ENCODE measurements around the gene TBKBP1.
A peak's percentile ranks its signal among the peaks of the same experiment; 100 is the strongest.

Gene TBKBP1

GRCh38 chr17:47728214-47728877 lies 34.4 kb downstream of the TBKBP1 start:
- Mint-ChIP-seq H3K4me1 (ENCODE audit: low read depth in 2 of 2) (peaks cover 61 to 73% of the 10 kb centered on the region in 2 donors), H3K27me3 (no peaks in the 10 kb centered on the region), H3K36me3 (ENCODE audit: insufficient read depth) (peaks cover 11% of the 10 kb centered on the region), H3K27ac (peak overlapping the region; percentile 80 to 90), H3K9me3 (no peaks in the 10 kb centered on the region), H3K4me3 (peak overlapping the region; percentile 48 to 99)
- no peak for DNase-seq
- no peak for ATAC-seq (replicated peaks)

GRCh38 chr17:47729476-47729875 lies 35.5 kb downstream of the TBKBP1 start:
- peak overlapping the region; percentile 48 to 99 for H3K4me3 Mint-ChIP-seq
- H3K36me3 Mint-ChIP-seq (ENCODE audit: insufficient read depth): peaks cover 19% of the 10 kb centered on the region
- peak overlapping the region; percentile 80 to 91 for H3K27ac Mint-ChIP-seq
- no peak for ATAC-seq (replicated peaks)
- H3K4me1 Mint-ChIP-seq (ENCODE audit: low read depth in 2 of 2): peaks cover 63 to 73% of the 10 kb centered on the region in 2 donors
- no peaks in the 10 kb centered on the region for H3K9me3 Mint-ChIP-seq
- no peaks in the 10 kb centered on the region for H3K27me3 Mint-ChIP-seq
- no peak for DNase-seq

GRCh38 chr17:47730681-47731080 lies 36.7 kb downstream of the TBKBP1 start:
- Mint-ChIP-seq H3K9me3 (no peaks in the 10 kb centered on the region), H3K36me3 (ENCODE audit: insufficient read depth) (peaks cover 31% of the 10 kb centered on the region), H3K4me1 (ENCODE audit: low read depth in 2 of 2) (peaks cover 65 to 77% of the 10 kb centered on the region in 2 donors), H3K27ac (peak overlapping the region; percentile 91 to 98), H3K27me3 (no peaks in the 10 kb centered on the region), H3K4me3 (peak overlapping the region; percentile 99)
- ATAC-seq (replicated peaks) (no peak), DNase-seq (no peak)

GRCh38 chr17:47731396-47731795 lies 37.4 kb downstream of the TBKBP1 start:
- Mint-ChIP-seq H3K9me3 (no peaks in the 10 kb centered on the region), H3K4me1 (ENCODE audit: low read depth in 2 of 2) (peaks cover 67 to 77% of the 10 kb centered on the region in 2 donors), H3K27me3 (no peaks in the 10 kb centered on the region), H3K27ac (peak overlapping the region; percentile 91 to 98), H3K4me3 (peak overlapping the region; percentile 99), H3K36me3 (ENCODE audit: insufficient read depth) (peaks cover 38% of the 10 kb centered on the region)
- DNase-seq (no peak), ATAC-seq (replicated peaks) (no peak)

GRCh38 chr17:47732399-47733046 lies 38.6 kb downstream of the TBKBP1 start:
- Mint-ChIP-seq H3K36me3 (ENCODE audit: insufficient read depth) (peaks cover 48% of the 10 kb centered on the region), H3K27me3 (no peaks in the 10 kb centered on the region), H3K4me1 (ENCODE audit: low read depth in 2 of 2) (peaks cover 66 to 77% of the 10 kb centered on the region in 2 donors), H3K4me3 (peak overlapping the region; percentile 99), H3K27ac (peak overlapping the region; percentile 91 to 98), H3K9me3 (no peaks in the 10 kb centered on the region)
- ATAC-seq (replicated peaks) (no peak), DNase-seq (no peak)

- Mint-ChIP-seq H3K4me1 (ENCODE audit: low read depth in 2 of 2) (peaks cover 66 to 72% of the 10 kb centered on the region in 2 donors), H3K27ac (peak within 1 kb of the TSS; percentile 98), H3K4me3 (peak within 1 kb of the TSS; percentile 99), H3K27me3 (no peaks in the 10 kb centered on the region), H3K36me3 (ENCODE audit: insufficient read depth) (peaks cover 52% of the 10 kb centered on the region), H3K9me3 (no peaks in the 10 kb centered on the region)
- DNase-seq (peak; percentile 92 to 94 (median 92)), ATAC-seq (replicated peaks) (peak; percentile 80)
These were observed 39.2 kb downstream of the TBKBP1 start, which contains the start of gene TBX21 for GRCh38 chr17:47733047-47733673. TSS of gene TBX21 (plus strand) at chr17:47733236. CDS start at chr17:47733455, 219 bp downstream.

- DNase-seq (no peak), ATAC-seq (replicated peaks) (peak; percentile 1)
- Mint-ChIP-seq H3K9me3 (no peaks in the 10 kb centered on the region), H3K4me3 (peak overlapping the region; percentile 99), H3K27ac (peak overlapping the region; percentile 98), H3K27me3 (no peaks in the 10 kb centered on the region), H3K4me1 (ENCODE audit: low read depth in 2 of 2) (peaks cover 65 to 71% of the 10 kb centered on the region in 2 donors), H3K36me3 (ENCODE audit: insufficient read depth) (peaks cover 58% of the 10 kb centered on the region)
These were observed 39.9 kb downstream of the TBKBP1 start for GRCh38 chr17:47733674-47734410.

GRCh38 chr17:47735139-47735464 lies 41.1 kb downstream of the TBKBP1 start:
- DNase-seq (no peak), ATAC-seq (replicated peaks) (no peak)
- peak overlapping the region; percentile 99 for H3K4me3 Mint-ChIP-seq
- H3K9me3 Mint-ChIP-seq: no peaks in the 10 kb centered on the region
- H3K27me3 Mint-ChIP-seq: no peaks in the 10 kb centered on the region
- peaks cover 70% of the 10 kb centered on the region for H3K36me3 Mint-ChIP-seq (ENCODE audit: insufficient read depth)
- H3K27ac Mint-ChIP-seq: peak overlapping the region; percentile 98
- peaks cover 62 to 69% of the 10 kb centered on the region in 2 donors for H3K4me1 Mint-ChIP-seq (ENCODE audit: low read depth in 2 of 2)

GRCh38 chr17:47735536-47736011 lies 41.6 kb downstream of the TBKBP1 start:
- Mint-ChIP-seq H3K36me3 (ENCODE audit: insufficient read depth) (peaks cover 72% of the 10 kb centered on the region), H3K4me3 (peak overlapping the region; percentile 99), H3K27me3 (no peaks in the 10 kb centered on the region), H3K4me1 (ENCODE audit: low read depth in 2 of 2) (peaks cover 62 to 66% of the 10 kb centered on the region in 2 donors), H3K9me3 (no peaks in the 10 kb centered on the region), H3K27ac (peak overlapping the region; percentile 98)
- DNase-seq (no peak), ATAC-seq (replicated peaks) (no peak)

- Mint-ChIP-seq H3K36me3 (ENCODE audit: insufficient read depth) (peaks cover 83% of the 10 kb centered on the region), H3K4me3 (peak overlapping the region; percentile 99), H3K27me3 (no peaks in the 10 kb centered on the region), H3K4me1 (ENCODE audit: low read depth in 2 of 2) (peaks cover 62 to 64% of the 10 kb centered on the region in 2 donors), H3K27ac (peak overlapping the region; percentile 98), H3K9me3 (no peaks in the 10 kb centered on the region)
- ATAC-seq (replicated peaks): no peak
- DNase-seq: no peak
These were observed 42.8 kb downstream of the TBKBP1 start for GRCh38 chr17:47736501-47737495.

- DNase-seq (no peak), ATAC-seq (replicated peaks) (no peak)
- Mint-ChIP-seq H3K27me3 (no peaks in the 10 kb centered on the region), H3K27ac (peak overlapping the region; percentile 60 to 79), H3K4me1 (ENCODE audit: low read depth in 2 of 2) (peaks cover 64 to 67% of the 10 kb centered on the region in 2 donors), H3K4me3 (peak overlapping the region; percentile 99), H3K9me3 (no peaks in the 10 kb centered on the region), H3K36me3 (ENCODE audit: insufficient read depth) (peaks cover 91% of the 10 kb centered on the region)
These were observed 44.2 kb downstream of the TBKBP1 start for GRCh38 chr17:47738178-47738577.

- H3K27ac Mint-ChIP-seq: peak overlapping the region; percentile 60 to 79
- H3K9me3 Mint-ChIP-seq: no peaks in the 10 kb centered on the region
- no peak for ATAC-seq (replicated peaks)
- H3K27me3 Mint-ChIP-seq: no peaks in the 10 kb centered on the region
- peaks cover 64 to 68% of the 10 kb centered on the region in 2 donors for H3K4me1 Mint-ChIP-seq (ENCODE audit: low read depth in 2 of 2)
- DNase-seq: no peak
- H3K36me3 Mint-ChIP-seq (ENCODE audit: insufficient read depth): peaks cover 95% of the 10 kb centered on the region
- H3K4me3 Mint-ChIP-seq: peak overlapping the region; percentile 99
These were observed 45.2 kb downstream of the TBKBP1 start for GRCh38 chr17:47739150-47739549.
